Kidney epithelial cell (primary cell): Measurements from ENCODE around the gene KIF21A. TPM values are rescaled to one million over a fixed set of nuclear protein-coding genes. Genes with fewer than 3 reads are reported as not detected.
"Not testable (repeated sequence)": the region's sequence is repeated elsewhere in the genome, so short reads cannot be mapped to it uniquely, and the experiment has no call there.

Experiments used
- DNase-seq: peaks from one replicate; pipeline ENCODE4 v3.0.0-alpha.2; 2010; ENCODE audit warnings: low read depth
- H3K27me3 ChIP-seq: 2 replicates; pipeline ENCODE4 v1.6.0; 2011; ENCODE audit warnings: low read length; ENCODE audit not compliant: control insufficient read depth, insufficient read depth
- H3K36me3 ChIP-seq: 2 replicates; pipeline ENCODE4 v1.5.1; 2011; ENCODE audit warnings: low read length; ENCODE audit not compliant: control insufficient read depth, insufficient read depth
- H3K4me3 ChIP-seq: 2 replicates; pipeline ENCODE4 v1.5.1; 2011; ENCODE audit warnings: low read depth, mild to moderate bottlenecking, control low read depth, low read length
- CTCF ChIP-seq: IDR thresholded peaks from 2 replicates; pipeline ENCODE4 v1.5.1; 2011; ENCODE audit warnings: mild to moderate bottlenecking, moderate library complexity, low read length, control low read depth, inconsistent platforms; ENCODE audit not compliant: insufficient read depth, poor library complexity, severe bottlenecking
- total RNA-seq: library from RNA; depleted of rRNA; stranded (reverse); fragments of >200 nt; gene quantifications from 2 replicates; pipeline ENCODE4 v1.2.3, GENCODE V29; 2015

Gene KIF21A
- total RNA-seq, 1 donor from 2014 or later, result 17.8 TPM

GRCh38 chr12:39476894-39477293 lies 34.0 kb upstream of the KIF21A start:
- Histone ChIP-seq H3K4me3 (no peak overlapping the region), H3K36me3 (no peaks in the 10 kb centered on the region), H3K27me3 (no peaks in the 10 kb centered on the region)
- no peak for TF ChIP-seq CTCF
- DNase-seq, result no peak

GRCh38 chr12:39476121-39476520 lies 33.2 kb upstream of the KIF21A start:
- no peaks in the 10 kb centered on the region for H3K36me3 ChIP-seq
- TF ChIP-seq CTCF, result no peak

GRCh38 chr12:39475136-39475535 lies 32.2 kb upstream of the KIF21A start:
- H3K4me3 ChIP-seq, DNase-seq, H3K36me3 ChIP-seq, H3K27me3 ChIP-seq: not testable (repeated sequence)

More at GRCh38 chr12:39476121-39476520, 33.2 kb upstream of the KIF21A start:
- no peaks in the 10 kb centered on the region for H3K27me3 ChIP-seq
- no peak overlapping the region for H3K4me3 ChIP-seq
- DNase-seq, result no peak

GRCh38 chr12:39467432-39467870 lies 24.5 kb upstream of the KIF21A start:
- no peaks in the 10 kb centered on the region for H3K27me3 ChIP-seq
- no peak for TF ChIP-seq CTCF
- DNase-seq, result no peak
- no peaks in the 10 kb centered on the region for H3K36me3 ChIP-seq
- no peak overlapping the region for H3K4me3 ChIP-seq

- Histone ChIP-seq H3K36me3 (no peaks in the 10 kb centered on the region), H3K27me3 (no peaks in the 10 kb centered on the region), H3K4me3 (no peak overlapping the region)
- TF ChIP-seq CTCF, result no peak
- DNase-seq, result no peak
These were observed 22.2 kb upstream of the KIF21A start for GRCh38 chr12:39464976-39465695.

- DNase-seq, result no peak
- no peak for TF ChIP-seq CTCF
- no peaks in the 10 kb centered on the region for H3K27me3 ChIP-seq
- no peaks in the 10 kb centered on the region for H3K36me3 ChIP-seq
- no peak overlapping the region for H3K4me3 ChIP-seq
These were observed 18.1 kb upstream of the KIF21A start for GRCh38 chr12:39461059-39461458.
